Right renal pelvis (tissue), 4 donors: ENCODE measurements around the gene PTPN11. TPM values are rescaled to one million over a fixed set of nuclear protein-coding genes. Genes with fewer than 3 reads are reported as not detected.
"Not testable (repeated sequence)": the region's sequence is repeated elsewhere in the genome, so short reads cannot be mapped to it uniquely, and the experiment has no call there.

Experiments
- DNase-seq, 4 donors: peaks; one replicate each; pipeline ENCODE4 v3.0.0-alpha.2; 2013; ENCODE audit warnings: low read depth in 4 of 4, low spot score in 3 of 4, missing footprints in 1 of 4
- polyA plus RNA-seq, 4 donors: library from polyadenylated mRNA; unstranded; fragments of 120-200 nt; gene quantifications; one replicate each; pipeline ENCODE4 v1.2.1, GENCODE V29; 2013; ENCODE audit not compliant: insufficient read length in 4 of 4

PTPN11 gene
- polyA plus RNA-seq, 4 donors, result 70.8 to 90.2 (median 88.8) TPM

DNA sequence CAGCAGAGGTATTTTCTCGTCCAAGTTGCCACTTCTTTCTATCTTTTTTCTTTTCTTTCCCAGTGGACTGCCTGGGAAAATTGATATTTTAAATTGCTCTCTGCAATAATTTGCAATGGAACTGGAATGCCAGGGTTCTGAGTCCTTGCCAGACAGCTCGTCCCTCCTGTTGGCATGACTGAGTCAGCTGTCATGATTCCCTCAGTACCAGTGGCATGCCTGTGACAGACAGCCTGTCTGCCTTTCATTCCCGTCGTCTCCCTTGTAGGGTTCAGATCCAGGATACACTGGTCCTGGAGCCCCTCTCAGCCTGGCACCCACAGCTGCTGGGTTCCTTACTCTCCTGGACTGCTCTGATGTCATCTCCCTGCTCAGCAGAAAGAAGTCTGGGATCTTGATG lies 84.8 kb downstream of the PTPN11 start:
- DNase-seq, result no peak

DNA sequence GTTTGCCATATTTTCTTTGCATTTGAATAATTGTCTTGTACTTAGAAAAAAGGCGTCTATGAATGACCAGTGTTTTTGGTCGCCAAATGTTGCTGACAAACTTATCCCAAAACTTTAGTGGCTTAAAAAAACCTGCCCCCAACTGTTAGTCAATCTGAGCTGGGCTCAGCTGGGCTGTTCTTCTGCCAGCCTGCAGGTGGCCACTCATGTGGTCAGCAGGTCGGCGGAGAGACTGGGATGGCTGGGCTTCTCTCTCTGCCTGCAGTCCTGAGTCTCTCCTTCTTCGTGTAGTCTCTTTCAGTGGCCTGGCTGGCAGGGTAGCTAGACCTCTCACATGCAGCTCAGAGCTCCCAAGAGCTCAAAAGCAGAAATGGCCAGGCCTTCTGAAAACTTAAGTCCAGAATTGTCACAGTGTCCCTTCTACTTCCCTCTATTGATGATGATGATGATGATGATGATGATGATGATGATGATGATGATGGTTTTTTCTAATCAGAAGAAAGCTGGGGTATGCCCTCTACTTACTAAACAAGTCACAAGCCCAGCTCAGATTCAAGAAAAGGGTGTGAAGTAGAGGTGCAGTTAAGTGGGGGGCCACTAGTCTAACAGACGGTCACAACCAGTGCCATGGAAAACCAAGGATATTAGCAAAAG lies 87.9 kb downstream of the PTPN11 start:
- no peak for DNase-seq

- no peak for DNase-seq
Observed at GRCh38 chr12:112513471-112513870, 94.7 kb downstream of the PTPN11 start.

- DNase-seq, result no peak
Observed at GRCh38 chr12:112514456-112514855, 95.7 kb downstream of the PTPN11 start.

- no peak for DNase-seq
Observed at GRCh38 chr12:112514926-112515642, 96.3 kb downstream of the PTPN11 start.

DNA sequence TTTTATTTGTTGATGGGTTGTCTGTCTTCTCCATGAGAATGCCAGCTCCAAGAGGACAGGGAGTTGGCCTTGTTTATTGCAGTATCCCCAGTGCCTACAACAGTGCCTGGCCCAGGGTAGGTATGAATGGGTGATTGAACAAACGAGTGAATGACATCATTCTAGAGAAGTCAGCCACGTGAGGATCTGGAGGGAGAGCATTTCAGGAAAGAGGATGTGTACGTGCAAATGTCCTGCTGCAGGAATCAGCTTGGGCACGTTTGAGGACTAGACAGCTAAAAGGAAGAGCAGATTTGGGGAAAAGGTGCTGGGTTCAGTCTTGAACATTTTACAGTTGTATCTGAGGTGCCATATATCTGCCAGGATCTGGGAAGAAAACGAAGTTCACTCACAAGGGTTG lies 97.1 kb downstream of the PTPN11 start:
- no peak for DNase-seq

DNA sequence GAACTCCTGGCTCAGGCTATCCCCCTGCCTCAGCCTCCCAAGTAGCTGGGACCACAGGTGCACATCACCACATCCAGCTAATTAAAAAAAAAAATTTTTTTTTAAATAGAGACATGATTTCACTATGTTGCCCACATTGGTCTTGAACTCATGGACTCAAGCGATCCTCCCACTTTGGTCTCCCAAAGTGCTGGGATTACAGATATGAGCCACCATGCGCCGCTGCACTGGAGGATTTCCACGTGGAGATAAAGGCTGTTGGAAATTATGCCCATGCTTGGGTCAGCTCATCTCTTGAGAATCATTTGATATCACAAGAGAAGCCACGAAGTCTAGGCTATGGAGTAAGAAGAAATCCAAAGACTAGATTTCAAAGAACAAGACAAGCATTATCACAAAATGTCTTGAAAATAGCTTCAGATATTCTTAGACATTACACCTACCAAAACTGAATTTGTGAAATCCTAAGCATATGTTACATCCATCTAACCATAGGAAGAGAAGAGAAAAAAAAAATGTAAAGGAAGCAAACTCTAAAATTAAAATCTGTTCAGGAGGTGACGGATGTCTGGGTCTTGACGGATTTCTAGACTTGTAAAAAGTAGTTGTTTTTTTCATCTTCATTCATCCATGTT lies 99.1 kb downstream of the PTPN11 start:
- DNase-seq, result no peak

- no peak for DNase-seq
Observed at GRCh38 chr12:112518365-112518735, 99.6 kb downstream of the PTPN11 start.

DNA sequence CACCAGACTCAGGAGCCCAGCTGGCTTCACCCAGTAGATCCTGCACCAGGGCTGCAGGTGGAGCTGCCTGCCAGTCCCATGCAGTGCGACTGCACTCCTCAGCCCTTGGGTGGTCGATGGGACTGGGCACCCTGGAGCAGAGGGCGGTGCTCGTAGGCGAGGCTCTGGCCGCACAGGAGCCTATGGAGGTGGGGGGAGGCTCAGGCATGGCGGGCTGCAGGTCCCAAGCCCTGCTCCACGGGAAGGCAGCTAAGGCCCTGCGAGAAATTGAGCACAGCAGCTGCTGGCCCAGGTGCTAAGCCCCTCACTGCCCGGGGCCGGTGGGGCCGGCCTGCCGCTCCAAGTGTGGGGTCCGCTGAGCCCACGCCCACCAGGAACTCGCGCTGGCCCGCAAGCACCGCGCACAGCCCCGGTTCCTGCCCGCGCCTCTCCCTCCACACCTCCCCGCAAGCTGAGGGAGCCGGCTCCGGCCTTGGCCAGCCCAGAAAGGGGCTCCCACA lies 101.1 kb downstream of the PTPN11 start:
- DNase-seq, result not testable (repeated sequence)

DNA sequence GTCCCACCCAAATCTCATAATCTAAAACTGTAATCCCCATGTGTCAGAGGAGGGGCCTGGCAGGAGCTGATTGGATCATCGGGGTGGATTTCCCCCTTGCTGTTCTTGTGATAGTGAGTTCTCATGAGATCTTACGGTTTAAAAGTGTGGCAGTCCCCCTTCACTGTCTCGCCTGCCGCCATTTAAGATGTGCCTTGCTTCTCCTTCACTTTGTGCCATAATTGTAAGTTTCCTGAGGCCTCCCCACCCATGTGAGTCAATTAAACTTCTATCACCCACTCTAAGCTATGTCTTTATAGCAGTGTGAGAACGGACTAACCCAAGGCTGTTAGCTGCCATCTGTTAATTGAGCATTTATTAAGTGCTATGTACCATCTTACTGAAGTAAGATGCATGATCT lies 105.1 kb downstream of the PTPN11 start:
- no peak for DNase-seq

DNA sequence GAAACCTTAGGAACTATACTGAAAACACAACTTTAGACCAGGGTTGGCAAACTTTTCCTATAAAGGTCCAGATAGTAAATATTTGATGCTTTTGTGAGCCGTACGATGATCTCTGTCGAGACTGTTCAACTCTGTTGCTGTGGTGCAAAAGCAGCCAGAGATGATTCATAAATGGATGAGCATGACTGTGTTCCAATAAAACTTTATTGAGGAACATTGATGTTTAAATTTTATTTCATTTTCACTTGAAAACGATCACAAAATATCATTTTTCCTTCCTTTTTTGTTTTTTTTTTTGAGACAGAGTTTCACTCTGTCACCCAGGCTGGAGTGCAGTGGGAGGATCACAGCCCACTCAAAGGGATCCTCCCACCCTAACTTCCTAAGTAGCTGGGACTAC lies 105.5 kb downstream of the PTPN11 start:
- DNase-seq, result no peak

- no peak for DNase-seq
Observed at GRCh38 chr12:112524676-112525425, 106.1 kb downstream of the PTPN11 start.

DNA sequence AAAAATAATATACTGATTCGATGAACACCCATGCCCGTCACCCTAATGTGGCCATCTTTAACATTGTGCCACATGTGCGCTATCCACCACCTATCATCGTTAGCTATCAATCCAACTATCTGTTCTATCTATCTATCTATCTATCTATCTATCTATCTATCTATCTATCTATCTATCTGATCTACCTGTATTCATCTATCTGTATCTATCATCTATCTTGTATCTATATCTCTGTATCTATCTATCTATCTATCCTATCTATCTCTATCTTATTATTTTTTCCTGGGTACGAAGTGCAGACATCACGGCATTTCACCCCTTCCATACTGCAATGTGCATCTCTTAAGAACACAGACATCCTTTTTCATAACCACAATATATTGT lies 106.7 kb downstream of the PTPN11 start:
- DNase-seq, result no peak

GRCh38 chr12:112527082-112527481 lies 108.3 kb downstream of the PTPN11 start:
- no peak for DNase-seq

- DNase-seq, result no peak
Observed at GRCh38 chr12:112527501-112527900, 108.8 kb downstream of the PTPN11 start.

GRCh38 chr12:112528521-112528920 lies 109.8 kb downstream of the PTPN11 start:
- DNase-seq, result no peak

DNA sequence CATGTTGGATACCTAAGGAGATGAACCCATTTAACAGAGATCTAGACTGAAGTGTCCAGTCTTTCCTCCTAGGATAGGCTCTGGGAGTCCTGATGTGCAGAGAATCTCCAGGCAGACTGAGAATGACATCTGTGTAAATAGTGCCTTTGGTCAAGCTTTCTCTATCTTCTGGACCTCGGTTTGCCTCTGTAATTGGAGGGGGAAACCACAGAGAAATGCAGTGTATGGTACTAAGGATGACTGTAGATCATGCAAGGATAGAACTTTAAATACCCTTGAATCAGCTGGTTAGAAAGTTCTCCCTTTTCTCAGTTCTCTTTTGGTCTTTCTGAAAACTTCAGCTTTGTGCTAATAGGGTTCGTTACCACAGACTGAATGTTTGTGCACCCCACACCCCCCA lies 112.2 kb downstream of the PTPN11 start:
- DNase-seq, result no peak

DNA sequence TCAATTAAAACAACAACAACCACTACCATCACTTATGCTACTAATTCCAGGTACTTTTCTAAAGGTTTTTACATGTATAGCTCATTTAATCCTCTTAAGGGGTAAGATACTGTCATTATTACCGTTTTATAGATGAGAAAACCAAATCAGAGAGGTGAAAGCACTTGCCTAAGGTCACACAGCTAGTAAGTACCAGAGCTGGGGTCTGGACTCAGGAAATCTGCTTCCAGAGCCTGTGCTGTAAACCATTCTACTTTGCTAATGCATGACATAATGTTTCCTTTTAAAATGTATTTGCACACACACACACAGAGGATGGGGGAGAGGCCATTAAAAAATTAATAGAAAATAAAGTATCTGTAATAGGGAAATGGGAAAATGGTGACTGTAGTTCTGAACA lies 113.4 kb downstream of the PTPN11 start:
- no peak for DNase-seq

DNA sequence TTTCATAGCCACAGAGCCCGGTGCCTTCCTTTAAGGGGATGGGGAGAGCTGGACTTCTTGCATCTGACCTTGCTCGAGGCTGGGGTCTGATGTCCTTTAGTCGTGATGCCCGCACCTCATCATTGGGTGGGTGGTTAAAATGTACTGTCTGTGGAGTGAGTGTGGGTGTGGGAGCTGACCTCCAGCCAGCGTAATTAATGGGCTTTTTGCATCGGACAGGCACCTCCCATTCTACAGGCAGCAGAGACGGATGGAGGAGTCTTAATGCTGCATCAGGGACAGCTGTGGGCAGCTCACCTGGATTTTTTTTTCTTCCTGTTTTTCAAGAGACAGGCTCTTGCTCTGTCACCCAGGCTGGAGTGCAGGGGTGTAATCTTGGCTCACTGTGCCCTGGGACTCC lies 114.8 kb downstream of the PTPN11 start:
- DNase-seq, result no peak

DNA sequence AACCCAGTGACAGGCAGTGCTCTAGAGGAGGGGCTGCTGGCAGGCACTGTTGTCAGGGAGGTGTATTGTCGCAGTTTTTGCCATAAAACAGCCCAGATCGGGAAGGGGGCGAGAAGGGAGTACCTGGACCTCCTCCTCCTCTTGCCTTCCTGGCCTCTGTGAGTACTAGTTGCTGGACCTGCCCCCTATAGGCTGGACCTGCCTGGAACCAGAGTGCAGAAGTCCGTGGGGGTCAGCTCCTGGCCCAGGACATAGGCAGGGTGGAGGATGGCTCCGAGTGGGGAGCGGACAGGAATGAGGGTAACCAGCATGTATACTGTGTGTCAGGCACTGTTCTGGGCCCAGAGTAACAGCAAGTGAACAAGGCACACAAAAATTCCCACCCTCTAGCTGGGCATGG lies 116.3 kb downstream of the PTPN11 start:
- DNase-seq, result no peak
